Choroid plexus epithelial cell (primary cell): ENCODE measurements around the gene ZNF724.
A peak's percentile ranks its signal among the peaks of the same experiment; 100 is the strongest.
"Not testable (repeated sequence)": the region's sequence is repeated elsewhere in the genome, so short reads cannot be mapped to it uniquely, and the experiment has no call there.

Experiments
- DNase-seq: peaks from one replicate; pipeline ENCODE4 v3.0.0-alpha.2; 2010; ENCODE audit warnings: low read depth
- H3K4me3 ChIP-seq: 2 replicates; pipeline ENCODE4 v1.5.1; 2011; ENCODE audit warnings: low read depth, mild to moderate bottlenecking, control low read depth, low read length, moderate library complexity
- CTCF ChIP-seq: conservative IDR thresholded peaks from 2 replicates; pipeline ENCODE4 v1.5.1; 2011; ENCODE audit warnings: low read depth, mild to moderate bottlenecking, control low read depth, inconsistent platforms, low read length, moderate library complexity

The ZNF724 gene

GRCh38 chr19:23261496-23262020 is 11.4 kb upstream of the ZNF724 start:
- TF ChIP-seq CTCF: no peak
- H3K4me3 ChIP-seq: no peak overlapping the region
- DNase-seq: no peak

- no peak for DNase-seq
- no peak for TF ChIP-seq CTCF
- H3K4me3 ChIP-seq: no peak overlapping the region
These were observed 10.8 kb upstream of the ZNF724 start for GRCh38 chr19:23260956-23261355.

GRCh38 chr19:23259961-23260360 is 9.8 kb upstream of the ZNF724 start:
- H3K4me3 ChIP-seq: no peak overlapping the region
- TF ChIP-seq CTCF: no peak

GRCh38 chr19:23255700-23256099 is 5.5 kb upstream of the ZNF724 start:
- no peak for DNase-seq
- no peak for TF ChIP-seq CTCF

More at GRCh38 chr19:23259961-23260360, 9.8 kb upstream of the ZNF724 start:
- DNase-seq: no peak

GRCh38 chr19:23254141-23254910 is 4.1 kb upstream of the ZNF724 start:
- no peak overlapping the region for H3K4me3 ChIP-seq
- no peak for DNase-seq
- no peak for TF ChIP-seq CTCF

More at GRCh38 chr19:23255700-23256099, 5.5 kb upstream of the ZNF724 start:
- no peak overlapping the region for H3K4me3 ChIP-seq

- peak; percentile 16 for DNase-seq
- H3K4me3 ChIP-seq: not testable (repeated sequence)
These were observed 3.1 kb upstream of the ZNF724 start for GRCh38 chr19:23253256-23253655.

- H3K4me3 ChIP-seq: no peak overlapping the region
These were observed 8.8 kb downstream of the ZNF724 start for GRCh38 chr19:23241419-23241818.

More at GRCh38 chr19:23241419-23241818, 8.8 kb downstream of the ZNF724 start:
- no peak for TF ChIP-seq CTCF
- peak; percentile 19 for DNase-seq
